Measurements from ENCODE around the gene CCDC184.
"Not testable (repeated sequence)": the region's sequence is repeated elsewhere in the genome, so short reads cannot be mapped to it uniquely, and the experiment has no call there.

- TF ChIP-seq, protein P1, sequence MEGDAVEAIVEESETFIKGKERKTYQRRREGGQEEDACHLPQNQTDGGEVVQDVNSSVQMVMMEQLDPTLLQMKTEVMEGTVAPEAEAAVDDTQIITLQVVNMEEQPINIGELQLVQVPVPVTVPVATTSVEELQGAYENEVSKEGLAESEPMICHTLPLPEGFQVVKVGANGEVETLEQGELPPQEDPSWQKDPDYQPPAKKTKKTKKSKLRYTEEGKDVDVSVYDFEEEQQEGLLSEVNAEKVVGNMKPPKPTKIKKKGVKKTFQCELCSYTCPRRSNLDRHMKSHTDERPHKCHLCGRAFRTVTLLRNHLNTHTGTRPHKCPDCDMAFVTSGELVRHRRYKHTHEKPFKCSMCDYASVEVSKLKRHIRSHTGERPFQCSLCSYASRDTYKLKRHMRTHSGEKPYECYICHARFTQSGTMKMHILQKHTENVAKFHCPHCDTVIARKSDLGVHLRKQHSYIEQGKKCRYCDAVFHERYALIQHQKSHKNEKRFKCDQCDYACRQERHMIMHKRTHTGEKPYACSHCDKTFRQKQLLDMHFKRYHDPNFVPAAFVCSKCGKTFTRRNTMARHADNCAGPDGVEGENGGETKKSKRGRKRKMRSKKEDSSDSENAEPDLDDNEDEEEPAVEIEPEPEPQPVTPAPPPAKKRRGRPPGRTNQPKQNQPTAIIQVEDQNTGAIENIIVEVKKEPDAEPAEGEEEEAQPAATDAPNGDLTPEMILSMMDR (conservative IDR thresholded peaks at IDR 0.05; ENCODE audit: low read depth, low read length): not testable (repeated sequence)
- TF ChIP-seq EZH2 (IDR thresholded peaks at IDR 0.05; ENCODE audit: borderline replicate concordance, low read depth, low read length, poor library complexity, severe bottlenecking): not testable (repeated sequence)
Measured at GRCh38 chr12:48155786-48156185, 27.7 kb upstream of the CCDC184 start.
